ENCODE measurements around the gene MCRS1. TPM values are rescaled to one million over a fixed set of nuclear protein-coding genes. Genes with fewer than 3 reads are reported as not detected.

The MCRS1 gene
- total and polyA plus RNA-seq, 2 experiments from 2014 or later = 105 to 139 TPM

DNA sequence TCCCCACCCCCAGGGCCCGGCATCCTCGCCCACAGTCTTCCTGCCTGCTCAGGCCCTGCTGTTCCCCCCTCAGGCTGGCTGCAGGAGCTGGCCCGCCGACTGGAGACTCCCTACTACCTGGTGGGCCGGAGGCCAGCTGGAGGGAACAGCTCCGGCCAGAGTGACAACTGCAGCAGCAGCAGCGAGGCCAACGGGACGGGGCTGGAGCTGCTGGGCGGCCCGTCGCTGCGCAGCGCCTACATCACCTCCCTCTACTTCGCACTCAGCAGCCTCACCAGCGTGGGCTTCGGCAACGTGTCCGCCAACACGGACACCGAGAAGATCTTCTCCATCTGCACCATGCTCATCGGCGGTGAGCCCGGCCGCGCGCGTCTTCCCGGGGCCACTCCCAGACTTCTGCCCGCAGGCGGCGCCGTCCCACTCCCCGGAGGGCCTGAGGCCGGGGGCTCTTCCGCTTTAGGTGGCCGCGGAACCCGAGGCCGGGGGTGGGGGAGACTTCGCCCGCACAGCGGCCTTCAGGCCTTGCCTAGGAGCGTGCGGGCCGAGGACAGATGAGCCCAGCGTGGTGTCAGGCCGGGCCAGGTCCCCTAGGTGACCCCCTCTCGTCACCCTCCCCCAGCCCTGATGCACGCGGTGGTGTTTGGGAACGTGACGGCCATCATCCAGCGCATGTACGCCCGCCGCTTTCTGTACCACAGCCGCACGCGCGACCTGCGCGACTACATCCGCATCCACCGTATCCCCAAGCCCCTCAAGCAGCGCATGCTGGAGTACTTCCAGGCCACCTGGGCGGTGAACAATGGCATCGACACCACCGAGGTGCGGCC is 18.9 kb downstream of the MCRS1 start:
- H2AFZ ChIP-seq = peak overlapping the region; percentile 98
- no peaks in the 10 kb centered on the region for H3K36me3 ChIP-seq (ENCODE audit: insufficient read depth)
- H3K4me3 ChIP-seq = peak overlapping the region; percentile 64
- H3K27ac ChIP-seq (ENCODE audit: low read depth) = no peak overlapping the region
- H3K9me2 ChIP-seq (ENCODE audit: insufficient read depth) = no peaks in the 10 kb centered on the region
- Mint-ChIP-seq H3K4me3 (peak overlapping the region; percentile 72), H3K9me3 (no peaks in the 10 kb centered on the region), H3K4me1 (peaks cover 18% of the 10 kb centered on the region), H3K27me3 (ENCODE audit: insufficient read depth, low read depth, poor library complexity) (peaks cover 70% of the 10 kb centered on the region), H3K27ac (no peak overlapping the region), H3K36me3 (ENCODE audit: low read depth) (no peaks in the 10 kb centered on the region)
- H3K4me1 ChIP-seq (ENCODE audit: insufficient read depth) = peaks cover 8% of the 10 kb centered on the region; the same call in 1 of the 2 replicates
- H3F3A ChIP-seq (replicated peaks; ENCODE audit: low read depth) = no peaks in the 10 kb centered on the region
- H3K4me2 ChIP-seq = peak overlapping the region; percentile 89
- ATAC-seq (peak; percentile 55), DNase-seq (ENCODE audit: low spot score) (peak; percentile 73)
- H3K27me3 ChIP-seq (ENCODE audit: insufficient read depth) = peaks cover 90% of the 10 kb centered on the region
- no peaks in the 10 kb centered on the region for H3K79me2 ChIP-seq (replicated peaks; ENCODE audit: insufficient read depth)
- TF ChIP-seq, protein P1, sequence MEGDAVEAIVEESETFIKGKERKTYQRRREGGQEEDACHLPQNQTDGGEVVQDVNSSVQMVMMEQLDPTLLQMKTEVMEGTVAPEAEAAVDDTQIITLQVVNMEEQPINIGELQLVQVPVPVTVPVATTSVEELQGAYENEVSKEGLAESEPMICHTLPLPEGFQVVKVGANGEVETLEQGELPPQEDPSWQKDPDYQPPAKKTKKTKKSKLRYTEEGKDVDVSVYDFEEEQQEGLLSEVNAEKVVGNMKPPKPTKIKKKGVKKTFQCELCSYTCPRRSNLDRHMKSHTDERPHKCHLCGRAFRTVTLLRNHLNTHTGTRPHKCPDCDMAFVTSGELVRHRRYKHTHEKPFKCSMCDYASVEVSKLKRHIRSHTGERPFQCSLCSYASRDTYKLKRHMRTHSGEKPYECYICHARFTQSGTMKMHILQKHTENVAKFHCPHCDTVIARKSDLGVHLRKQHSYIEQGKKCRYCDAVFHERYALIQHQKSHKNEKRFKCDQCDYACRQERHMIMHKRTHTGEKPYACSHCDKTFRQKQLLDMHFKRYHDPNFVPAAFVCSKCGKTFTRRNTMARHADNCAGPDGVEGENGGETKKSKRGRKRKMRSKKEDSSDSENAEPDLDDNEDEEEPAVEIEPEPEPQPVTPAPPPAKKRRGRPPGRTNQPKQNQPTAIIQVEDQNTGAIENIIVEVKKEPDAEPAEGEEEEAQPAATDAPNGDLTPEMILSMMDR (conservative IDR thresholded peaks at IDR 0.05; ENCODE audit: low read depth in 2 of 2) = peak; percentile 46 to 52
- TF ChIP-seq, protein P2, sequence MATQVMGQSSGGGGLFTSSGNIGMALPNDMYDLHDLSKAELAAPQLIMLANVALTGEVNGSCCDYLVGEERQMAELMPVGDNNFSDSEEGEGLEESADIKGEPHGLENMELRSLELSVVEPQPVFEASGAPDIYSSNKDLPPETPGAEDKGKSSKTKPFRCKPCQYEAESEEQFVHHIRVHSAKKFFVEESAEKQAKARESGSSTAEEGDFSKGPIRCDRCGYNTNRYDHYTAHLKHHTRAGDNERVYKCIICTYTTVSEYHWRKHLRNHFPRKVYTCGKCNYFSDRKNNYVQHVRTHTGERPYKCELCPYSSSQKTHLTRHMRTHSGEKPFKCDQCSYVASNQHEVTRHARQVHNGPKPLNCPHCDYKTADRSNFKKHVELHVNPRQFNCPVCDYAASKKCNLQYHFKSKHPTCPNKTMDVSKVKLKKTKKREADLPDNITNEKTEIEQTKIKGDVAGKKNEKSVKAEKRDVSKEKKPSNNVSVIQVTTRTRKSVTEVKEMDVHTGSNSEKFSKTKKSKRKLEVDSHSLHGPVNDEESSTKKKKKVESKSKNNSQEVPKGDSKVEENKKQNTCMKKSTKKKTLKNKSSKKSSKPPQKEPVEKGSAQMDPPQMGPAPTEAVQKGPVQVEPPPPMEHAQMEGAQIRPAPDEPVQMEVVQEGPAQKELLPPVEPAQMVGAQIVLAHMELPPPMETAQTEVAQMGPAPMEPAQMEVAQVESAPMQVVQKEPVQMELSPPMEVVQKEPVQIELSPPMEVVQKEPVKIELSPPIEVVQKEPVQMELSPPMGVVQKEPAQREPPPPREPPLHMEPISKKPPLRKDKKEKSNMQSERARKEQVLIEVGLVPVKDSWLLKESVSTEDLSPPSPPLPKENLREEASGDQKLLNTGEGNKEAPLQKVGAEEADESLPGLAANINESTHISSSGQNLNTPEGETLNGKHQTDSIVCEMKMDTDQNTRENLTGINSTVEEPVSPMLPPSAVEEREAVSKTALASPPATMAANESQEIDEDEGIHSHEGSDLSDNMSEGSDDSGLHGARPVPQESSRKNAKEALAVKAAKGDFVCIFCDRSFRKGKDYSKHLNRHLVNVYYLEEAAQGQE (IDR thresholded peaks at IDR 0.05; ENCODE audit: unreplicated experiment) = no peak
- TF ChIP-seq NANOG (IDR thresholded peaks at IDR 0.05; ENCODE audit: borderline replicate concordance) (no peak), ZNF331 (CRISPR knock-in tag; IDR thresholded peaks at IDR 0.05; ENCODE audit: low read depth) (no peak), EZH2phosphoT487 (IDR thresholded peaks at IDR 0.05; ENCODE audit: unreplicated experiment) (no peak)
- H4K20me1 ChIP-seq (replicated peaks; ENCODE audit: insufficient read depth) = no peaks in the 10 kb centered on the region

DNA sequence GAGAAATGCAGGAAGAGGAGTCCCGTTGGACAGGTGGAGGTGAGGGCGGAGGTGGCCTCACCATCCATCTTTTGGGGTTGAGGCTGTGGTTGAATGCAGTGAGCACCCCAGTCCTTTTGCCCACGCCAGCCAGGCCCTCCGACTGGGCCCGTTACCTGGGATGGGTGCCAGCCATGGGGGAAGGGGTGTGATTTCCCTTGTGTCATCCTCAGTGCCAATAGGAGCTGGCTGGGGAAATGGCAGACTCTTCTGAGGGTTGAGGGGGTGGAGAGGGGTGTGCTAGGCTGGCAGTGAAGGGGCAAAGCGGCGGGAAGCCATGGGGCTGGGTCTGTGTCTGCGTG is 19.5 kb downstream of the MCRS1 start:
- H3K4me1 Mint-ChIP-seq = peaks cover 21% of the 10 kb centered on the region
- Histone ChIP-seq H3K4me1 (ENCODE audit: insufficient read depth) (peaks cover 8% of the 10 kb centered on the region; the same call in 1 of the 2 replicates), H3K36me3 (ENCODE audit: insufficient read depth) (no peaks in the 10 kb centered on the region), H3K9me2 (ENCODE audit: insufficient read depth) (no peaks in the 10 kb centered on the region), H4K20me1 (replicated peaks; ENCODE audit: insufficient read depth) (no peaks in the 10 kb centered on the region), H3K27me3 (ENCODE audit: insufficient read depth) (peaks cover 96% of the 10 kb centered on the region), H3K4me2 (peak overlapping the region; percentile 89), H3F3A (replicated peaks; ENCODE audit: low read depth) (no peaks in the 10 kb centered on the region), H3K27ac (ENCODE audit: low read depth) (no peak overlapping the region), H3K4me3 (peak overlapping the region; percentile 64), H3K79me2 (replicated peaks; ENCODE audit: insufficient read depth) (no peaks in the 10 kb centered on the region), H2AFZ (peak overlapping the region; percentile 98)
- H3K27me3 Mint-ChIP-seq (ENCODE audit: insufficient read depth, low read depth, poor library complexity) = peaks cover 73% of the 10 kb centered on the region
- H3K4me3 Mint-ChIP-seq = peak overlapping the region; percentile 72; the same call in 2 of the 3 replicates
- DNase-seq (ENCODE audit: low spot score) (no peak), ATAC-seq (no peak)
- no peak overlapping the region for H3K27ac Mint-ChIP-seq
- H3K36me3 Mint-ChIP-seq (ENCODE audit: low read depth) = no peaks in the 10 kb centered on the region
- TF ChIP-seq, protein P2 (IDR thresholded peaks at IDR 0.05; ENCODE audit: unreplicated experiment) = no peak
- no peak for TF ChIP-seq ZNF114 (CRISPR knock-in tag; IDR thresholded peaks at IDR 0.05)
- TF ChIP-seq, protein P3, sequence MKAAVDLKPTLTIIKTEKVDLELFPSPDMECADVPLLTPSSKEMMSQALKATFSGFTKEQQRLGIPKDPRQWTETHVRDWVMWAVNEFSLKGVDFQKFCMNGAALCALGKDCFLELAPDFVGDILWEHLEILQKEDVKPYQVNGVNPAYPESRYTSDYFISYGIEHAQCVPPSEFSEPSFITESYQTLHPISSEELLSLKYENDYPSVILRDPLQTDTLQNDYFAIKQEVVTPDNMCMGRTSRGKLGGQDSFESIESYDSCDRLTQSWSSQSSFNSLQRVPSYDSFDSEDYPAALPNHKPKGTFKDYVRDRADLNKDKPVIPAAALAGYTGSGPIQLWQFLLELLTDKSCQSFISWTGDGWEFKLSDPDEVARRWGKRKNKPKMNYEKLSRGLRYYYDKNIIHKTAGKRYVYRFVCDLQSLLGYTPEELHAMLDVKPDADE (IDR thresholded peaks at IDR 0.05) = no peak
- no peak for TF ChIP-seq POLR2AphosphoS5 (IDR thresholded peaks at IDR 0.05; ENCODE audit: low read depth)
- no peak for TF ChIP-seq EZH2phosphoT487 (IDR thresholded peaks at IDR 0.05; ENCODE audit: unreplicated experiment)
- no peaks in the 10 kb centered on the region for H3K9me3 Mint-ChIP-seq
